ENCODE measurements around the gene ZNF732.
A peak's percentile ranks its signal among the peaks of the same experiment; 100 is the strongest.
"Not testable (repeated sequence)": the region's sequence is repeated elsewhere in the genome, so short reads cannot be mapped to it uniquely, and the experiment has no call there.

Gene ZNF732

GRCh38 chr4:304969-305680, at the start of gene ZNF732:
Gene ZNF732 (minus strand): TSS chr4:305474. CDS start chr4:305310, 164 bp downstream.
- DNase-seq = no peak

GRCh38 chr4:340011-340410, 34.7 kb upstream of the ZNF732 start:
- DNase-seq = no peak

- no peak for DNase-seq
Observed at GRCh38 chr4:338759-339097, 33.5 kb upstream of the ZNF732 start.

GRCh38 chr4:337932-338758, 32.9 kb upstream of the ZNF732 start:
- no peak for DNase-seq

- DNase-seq = peak; percentile 93
Observed at GRCh38 chr4:337143-337931, 32.1 kb upstream of the ZNF732 start, which contains the start of gene ZNF141. Gene ZNF141 (plus strand): TSS chr4:337814. CDS start chr4:337984, 170 bp downstream.

GRCh38 chr4:336893-337142, 31.5 kb upstream of the ZNF732 start:
- DNase-seq = peak; percentile 3

GRCh38 chr4:336099-336892, 31.0 kb upstream of the ZNF732 start:
- DNase-seq = no peak

- DNase-seq = no peak
Observed at GRCh38 chr4:335515-335914, 30.2 kb upstream of the ZNF732 start.

GRCh38 chr4:328729-329128, 23.5 kb upstream of the ZNF732 start:
- DNase-seq = no peak

GRCh38 chr4:314296-314903, 9.1 kb upstream of the ZNF732 start:
- no peak for DNase-seq

GRCh38 chr4:309807-310206, 4.5 kb upstream of the ZNF732 start:
- DNase-seq = no peak

GRCh38 chr4:306551-306961, 1.3 kb upstream of the ZNF732 start:
- no peak for DNase-seq

- DNase-seq = not testable (repeated sequence)
Observed at GRCh38 chr4:304516-304915, 758 bp downstream of the ZNF732 start.

GRCh38 chr4:302381-302780, 2.9 kb downstream of the ZNF732 start:
- no peak for DNase-seq

GRCh38 chr4:294732-295131, 10.5 kb downstream of the ZNF732 start:
- no peak for DNase-seq

GRCh38 chr4:288891-289290, 16.4 kb downstream of the ZNF732 start:
- peak; percentile 18 for DNase-seq

- DNase-seq = no peak
Observed at GRCh38 chr4:273309-274017, 31.8 kb downstream of the ZNF732 start.

- no peak for DNase-seq
Observed at GRCh38 chr4:271492-272103, 33.7 kb downstream of the ZNF732 start.

- DNase-seq = not testable (repeated sequence)
Observed at GRCh38 chr4:259240-259639, 46.0 kb downstream of the ZNF732 start.

GRCh38 chr4:256492-256891, 48.8 kb downstream of the ZNF732 start:
- no peak for DNase-seq
